ENCODE measurements around the gene CRYGN.

CRYGN gene

DNA sequence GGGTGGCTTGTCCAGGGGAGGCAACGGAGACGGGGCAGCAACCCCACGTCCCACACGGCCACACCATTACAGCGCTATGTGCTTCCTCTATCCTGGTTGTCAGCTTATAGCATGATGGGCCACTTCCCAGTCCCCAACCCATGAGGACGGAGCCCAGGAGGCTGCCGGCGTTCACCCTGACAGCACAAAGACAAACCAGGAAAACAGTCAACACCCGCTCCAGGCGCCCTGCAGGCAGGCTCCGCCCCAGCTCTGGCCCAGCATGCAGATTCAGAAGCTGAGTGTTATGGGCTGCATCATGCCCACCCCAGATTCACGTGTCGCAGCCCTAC is 44.9 kb downstream of the CRYGN start:
- Histone ChIP-seq H2BK5ac (ENCODE audit: low read length) (no peak overlapping the region), H2BK15ac (ENCODE audit: low read length) (peak overlapping the region; percentile 24), H3K14ac (ENCODE audit: low read length) (no peak overlapping the region), H2AFZ (ENCODE audit: low read length) (no peak overlapping the region), H2BK12ac (ENCODE audit: low read length) (no peak overlapping the region), H3K79me1 (ENCODE audit: low read depth, low read length) (no peaks in the 10 kb centered on the region), H3K27ac (replicated peaks; ENCODE audit: low read length) (no peak overlapping the region), H3K4me3 (ENCODE audit: low read length in 2 of 2) (no peak overlapping the region), H2BK120ac (ENCODE audit: low read depth, low read length) (no peak overlapping the region), H3K23ac (ENCODE audit: low read depth, low read length, poor library complexity) (no peak overlapping the region), H3K27me3 (ENCODE audit: control insufficient read depth in 3 of 3, insufficient read depth in 3 of 3, low read depth in 1 of 3, low read length in 3 of 3) (peaks cover 0 to 2% (median 0%) of the 10 kb centered on the region in 3 experiments), H2AK5ac (ENCODE audit: low read depth, low read length) (no peak overlapping the region), H3K18ac (ENCODE audit: low read length) (peak overlapping the region; percentile 3), H3K9me3 (replicated peaks in 1 of 2; ENCODE audit: control insufficient read depth in 2 of 2, insufficient read depth in 1 of 2, low read depth in 1 of 2, low read length in 2 of 2) (peaks cover 0 to 7% of the 10 kb centered on the region in 2 donors), H3K4me1 (ENCODE audit: control insufficient read depth in 2 of 2, insufficient read depth in 1 of 2, low read depth in 1 of 2, low read length in 2 of 2) (peaks cover 0 to 19% of the 10 kb centered on the region in 2 donors), H4K8ac (ENCODE audit: low read depth, low read length) (no peak overlapping the region), H3K9ac (ENCODE audit: low read depth, low read length, poor library complexity) (no peak overlapping the region), H3K36me3 (replicated peaks in 1 of 2; ENCODE audit: control insufficient read depth in 2 of 2, insufficient read depth in 2 of 2, low read length in 2 of 2) (peaks cover 22 to 26% of the 10 kb centered on the region in 2 donors), H4K91ac (ENCODE audit: low read depth, low read length, poor library complexity) (no peak overlapping the region), H3K4me2 (ENCODE audit: insufficient read depth, low read length, poor library complexity, severe bottlenecking) (no peak overlapping the region), H3K4ac (ENCODE audit: low read length) (no peak overlapping the region)
- DNase-seq (ENCODE audit: low spot score): no peak
- no CpG with 5 or more reads among the region's 13 CpGs for WGBS, 2 donors (ENCODE audit: extremely low coverage in 2 of 2, insufficient read length in 2 of 2, insufficient replicate concordance in 1 of 2)

DNA sequence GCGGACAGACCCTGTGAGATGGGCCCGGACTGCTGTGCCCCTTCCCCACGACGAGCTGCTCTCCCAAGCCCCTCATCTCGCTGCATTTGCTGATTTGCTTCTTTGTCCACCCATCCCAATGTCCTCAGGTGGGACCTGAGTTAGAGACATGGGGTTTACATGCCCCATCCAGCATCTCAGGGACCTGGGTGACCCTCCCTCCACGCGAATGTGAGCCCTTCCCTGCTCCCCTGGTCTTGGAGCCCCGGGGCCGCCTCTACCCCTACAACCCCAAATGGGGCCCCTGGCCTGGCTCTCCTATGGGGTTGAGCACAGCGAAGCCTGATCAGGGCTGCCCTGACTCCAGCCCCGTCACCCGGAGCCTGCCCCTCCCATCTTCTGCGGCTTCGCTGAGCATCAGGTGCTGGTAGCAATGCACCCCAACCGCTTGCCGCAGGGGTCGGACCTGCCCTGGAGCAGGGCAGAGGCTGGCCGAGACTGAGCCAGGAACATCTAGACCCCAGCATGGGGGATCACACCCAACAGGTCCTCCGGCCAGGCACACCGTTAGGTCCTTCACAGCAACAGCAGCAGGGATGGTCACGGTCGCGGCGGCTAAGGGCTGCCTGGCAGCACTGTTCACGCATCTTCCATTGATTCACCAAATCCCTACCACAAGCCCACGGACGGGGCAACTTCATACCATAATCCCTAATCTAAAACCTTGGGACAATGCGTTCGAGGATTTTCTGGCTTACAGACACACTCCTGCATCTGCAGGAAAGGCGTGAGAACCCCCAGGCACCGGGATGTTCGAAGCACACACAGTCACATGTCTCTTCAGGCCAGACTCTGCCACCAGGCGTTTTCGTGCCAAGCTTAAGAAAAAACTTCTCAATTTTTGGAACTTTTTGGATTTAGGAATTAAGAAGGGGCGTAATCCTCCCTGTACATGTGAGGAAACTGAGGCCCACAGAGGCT is 45.6 kb downstream of the CRYGN start:
- H3K23ac ChIP-seq (ENCODE audit: low read depth, low read length, poor library complexity): peak overlapping the region; percentile 52
- H2AK5ac ChIP-seq (ENCODE audit: low read depth, low read length): peak overlapping the region; percentile 50
- H2BK12ac ChIP-seq (ENCODE audit: low read length): no peak overlapping the region
- peaks cover 0 to 16% of the 10 kb centered on the region in 2 donors for H3K4me1 ChIP-seq (ENCODE audit: control insufficient read depth in 2 of 2, insufficient read depth in 1 of 2, low read depth in 1 of 2, low read length in 2 of 2)
- no peak overlapping the region for H4K91ac ChIP-seq (ENCODE audit: low read depth, low read length, poor library complexity)
- H3K4me3 ChIP-seq (ENCODE audit: low read length in 2 of 2): no peak overlapping the region
- H3K27ac ChIP-seq (replicated peaks; ENCODE audit: low read length): no peak overlapping the region
- peaks cover 0 to 7% of the 10 kb centered on the region in 2 donors for H3K9me3 ChIP-seq (replicated peaks in 1 of 2; ENCODE audit: control insufficient read depth in 2 of 2, insufficient read depth in 1 of 2, low read depth in 1 of 2, low read length in 2 of 2)
- WGBS, 2 donors (ENCODE audit: extremely low coverage in 2 of 2, insufficient read length in 2 of 2, insufficient replicate concordance in 1 of 2): no CpG with 5 or more reads among the region's 35 CpGs
- H3K27me3 ChIP-seq (ENCODE audit: control insufficient read depth in 3 of 3, insufficient read depth in 3 of 3, low read depth in 1 of 3, low read length in 3 of 3): peaks cover 0 to 2% (median 0%) of the 10 kb centered on the region in 3 experiments
- no peaks in the 10 kb centered on the region for H3K79me1 ChIP-seq (ENCODE audit: low read depth, low read length)
- no peak overlapping the region for H2BK120ac ChIP-seq (ENCODE audit: low read depth, low read length)
- H2BK15ac ChIP-seq (ENCODE audit: low read length): peak overlapping the region; percentile 24
- no peak overlapping the region for H2BK5ac ChIP-seq (ENCODE audit: low read length)
- DNase-seq (ENCODE audit: low spot score): no peak
- no peak overlapping the region for H2AFZ ChIP-seq (ENCODE audit: low read length)
- no peak overlapping the region for H3K4ac ChIP-seq (ENCODE audit: low read length)
- H3K14ac ChIP-seq (ENCODE audit: low read length): no peak overlapping the region
- no peak overlapping the region for H4K8ac ChIP-seq (ENCODE audit: low read depth, low read length)
- no peak overlapping the region for H3K4me2 ChIP-seq (ENCODE audit: insufficient read depth, low read length, poor library complexity, severe bottlenecking)
- H3K36me3 ChIP-seq (replicated peaks in 1 of 2; ENCODE audit: control insufficient read depth in 2 of 2, insufficient read depth in 2 of 2, low read length in 2 of 2): peaks cover 21 to 26% of the 10 kb centered on the region in 2 donors
- H3K18ac ChIP-seq (ENCODE audit: low read length): peak overlapping the region; percentile 52
- H3K9ac ChIP-seq (ENCODE audit: low read depth, low read length, poor library complexity): peak overlapping the region; percentile 15

DNA sequence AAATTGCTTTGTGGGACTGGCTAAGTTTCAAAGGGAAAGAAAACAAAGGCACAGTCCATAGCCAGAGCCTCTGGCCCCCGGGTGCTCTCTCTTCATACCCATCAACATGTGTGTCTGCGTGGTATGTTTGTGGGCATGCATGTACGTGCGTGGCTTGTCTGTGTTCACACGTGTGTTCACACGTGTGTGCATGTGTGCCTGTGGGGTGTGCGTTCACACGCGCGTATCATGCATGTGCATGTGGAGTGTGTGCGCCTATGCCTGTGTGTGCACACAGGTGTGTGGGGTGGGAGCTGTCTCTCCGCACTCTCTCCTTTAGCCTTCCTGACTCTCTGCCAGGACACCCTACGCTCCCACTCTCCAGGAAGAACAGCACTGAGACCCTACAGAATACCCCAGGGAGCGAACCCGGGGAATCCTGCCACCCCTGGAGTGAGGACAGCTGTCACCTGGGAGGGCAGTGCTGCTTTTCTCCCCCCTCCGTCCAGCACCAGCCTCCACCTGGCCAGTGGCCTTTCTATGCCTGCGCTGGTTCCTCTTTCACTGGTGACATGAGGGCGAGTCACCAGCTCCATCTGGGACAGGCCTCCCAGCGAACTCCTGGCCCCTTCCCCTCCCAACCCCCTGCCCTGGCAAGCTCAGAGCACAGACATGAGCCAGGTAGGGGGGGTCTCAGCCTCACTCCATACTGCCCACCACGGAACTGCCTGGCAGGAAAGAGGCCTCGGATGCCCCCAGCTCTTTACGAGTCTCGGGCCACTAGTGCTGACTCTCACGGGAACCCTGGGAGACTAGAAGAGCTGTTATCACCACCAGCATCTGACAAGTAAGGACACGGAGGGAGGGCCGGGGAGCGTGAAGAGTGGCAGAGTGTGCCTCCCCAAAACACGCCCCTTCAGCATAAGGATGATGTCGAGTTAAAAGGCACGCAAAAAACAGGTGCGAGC is 46.6 kb downstream of the CRYGN start:
- DNase-seq (ENCODE audit: low spot score): no peak
- no peak overlapping the region for H3K4me3 ChIP-seq (ENCODE audit: low read length in 2 of 2)
- no peak overlapping the region for H3K23ac ChIP-seq (ENCODE audit: low read depth, low read length, poor library complexity)

More for the DNA sequence above, 46.6 kb downstream of the CRYGN start:
- Histone ChIP-seq H3K4me1 (ENCODE audit: control insufficient read depth in 2 of 2, insufficient read depth in 1 of 2, low read depth in 1 of 2, low read length in 2 of 2) (peaks cover 0 to 16% of the 10 kb centered on the region in 2 donors), H2BK15ac (ENCODE audit: low read length) (no peak overlapping the region), H3K18ac (ENCODE audit: low read length) (peak overlapping the region; percentile 16), H3K9ac (ENCODE audit: low read depth, low read length, poor library complexity) (peak overlapping the region; percentile 32), H2BK120ac (ENCODE audit: low read depth, low read length) (no peak overlapping the region), H3K9me3 (replicated peaks in 1 of 2; ENCODE audit: control insufficient read depth in 2 of 2, insufficient read depth in 1 of 2, low read depth in 1 of 2, low read length in 2 of 2) (peaks cover 0 to 4% of the 10 kb centered on the region in 2 donors), H3K79me1 (ENCODE audit: low read depth, low read length) (no peaks in the 10 kb centered on the region), H3K27ac (replicated peaks; ENCODE audit: low read length) (no peak overlapping the region), H3K4ac (ENCODE audit: low read length) (no peak overlapping the region), H4K8ac (ENCODE audit: low read depth, low read length) (no peak overlapping the region), H2BK12ac (ENCODE audit: low read length) (no peak overlapping the region), H3K27me3 (ENCODE audit: control insufficient read depth in 3 of 3, insufficient read depth in 3 of 3, low read depth in 1 of 3, low read length in 3 of 3) (peaks cover 0 to 2% (median 0%) of the 10 kb centered on the region in 3 experiments), H2AFZ (ENCODE audit: low read length) (no peak overlapping the region), H2BK5ac (ENCODE audit: low read length) (no peak overlapping the region), H3K14ac (ENCODE audit: low read length) (peak overlapping the region; percentile 1), H3K36me3 (replicated peaks in 1 of 2; ENCODE audit: control insufficient read depth in 2 of 2, insufficient read depth in 2 of 2, low read length in 2 of 2) (peaks cover 16 to 19% of the 10 kb centered on the region in 2 donors), H2AK5ac (ENCODE audit: low read depth, low read length) (no peak overlapping the region), H4K91ac (ENCODE audit: low read depth, low read length, poor library complexity) (no peak overlapping the region), H3K4me2 (ENCODE audit: insufficient read depth, low read length, poor library complexity, severe bottlenecking) (no peak overlapping the region)
- no CpG with 5 or more reads among the region's 31 CpGs for WGBS, 2 donors (ENCODE audit: extremely low coverage in 2 of 2, insufficient read length in 2 of 2, insufficient replicate concordance in 1 of 2)
